HCT116 (cell line): ENCODE results near the gene CENPF. TPM values are rescaled to one million over a fixed set of nuclear protein-coding genes. Genes with fewer than 3 reads are reported as not detected.

Source experiments
- ATAC-seq: fragments of 200-7000 bp; cut with Tn5 transposase; 2 replicates; pipeline ENCODE4 v1.9.1; 2020; ENCODE audit warnings: mild to moderate bottlenecking, moderate library complexity
- BruUV-seq: library from RNA; stranded (reverse); fragments of 400-500 nt; replicated peaks from 2 replicates; lab custom pipeline; 2021; lab: Mats Ljungman, UMichigan
- CTCF ChIA-PET: fragments of 300-600 bp; sonication (Branson Sonifier 250); formaldehyde crosslinking; loops from one replicate; lab custom pipeline; 2021; ENCODE audit warnings: antibody characterized with exemption; lab: Charles Lee
- POLR2A ChIA-PET: fragments of 300-600, 350-600 bp; sonication (Branson Sonifier 250); formaldehyde crosslinking; loops from one replicate; lab custom pipeline; 2021; ENCODE audit warnings: antibody characterized with exemption; lab: Charles Lee
- RAD21 ChIA-PET, 2 experiments: fragments of 300-600 bp; sonication (Branson Sonifier 250); formaldehyde crosslinking; loops; one replicate each; lab custom pipeline; 2023; ENCODE audit warnings: low total read pairs in 2 of 2; ENCODE audit not compliant: uncharacterized antibody in 2 of 2, unreplicated experiment in 2 of 2, low non-redundant PET in 1 of 2; lab: Charles Lee
- DNase-seq: peaks from one replicate; pipeline ENCODE4 v3.0.0-alpha.2; 2010; ENCODE audit warnings: low read depth, low spot score
- H2AFZ ChIP-seq: fragments of 200-600 bp; shearing (Covaris generic), sonication (generic); 2 replicates; pipeline ENCODE4 v1.6.1; 2017; ENCODE audit warnings: low read depth, mixed run types, mixed read lengths, antibody characterized with exemption, low read length; ENCODE audit not compliant: poor library complexity, severe bottlenecking
- H3K27ac ChIP-seq: 2 replicates; pipeline ENCODE4 v1.5.1; 2012; ENCODE audit warnings: low read depth, low read length
- H3K27me3 ChIP-seq: fragments of 200-600 bp; sonication (generic); 2 replicates; pipeline ENCODE4 v1.6.1; 2016; ENCODE audit warnings: mixed run types, low read length, mixed read lengths; ENCODE audit not compliant: insufficient read depth
- H3K36me3 ChIP-seq, 2 experiments: fragments of 200-500 bp in 1 of 2; fragments of 200-600 bp in 1 of 2; sonication (Bioruptor generic) in 1 of 2; sonication (generic) in 1 of 2; 2 replicates each; pipeline versions ENCODE4 v1.5.1 to v1.6.1; 2014 to 2016; ENCODE audit warnings: low read length in 2 of 2, inconsistent platforms in 1 of 2, mixed read lengths in 1 of 2, mixed run types in 1 of 2; ENCODE audit not compliant: insufficient read depth in 2 of 2, control insufficient read depth in 1 of 2
- H3K4me1 ChIP-seq, 2 experiments: fragments of 200-600 bp in 1 of 2; sonication (generic) in 1 of 2; 2 replicates each; pipeline versions ENCODE4 v1.5.1 to v1.6.1; 2012 to 2017; ENCODE audit warnings: low read length in 2 of 2, inconsistent platforms in 1 of 2, mild to moderate bottlenecking in 1 of 2, mixed read lengths in 1 of 2, mixed run types in 1 of 2, moderate library complexity in 1 of 2; ENCODE audit not compliant: insufficient read depth in 2 of 2, control insufficient read depth in 1 of 2
- H3K4me2 ChIP-seq: fragments of 200-600 bp; sonication (generic); 2 replicates; pipeline ENCODE4 v1.6.1; 2017; ENCODE audit warnings: mixed run types, low read length, mixed read lengths
- H3K4me3 ChIP-seq, 2 experiments: fragments of 200-600 bp in 1 of 2; sonication (generic) in 1 of 2; replicated peaks in 1 of 2; 2 replicates each; pipeline ENCODE4 v1.5.1; 2011 to 2016; ENCODE audit warnings: low read length in 2 of 2, control low read depth in 1 of 2, low read depth in 1 of 2, mild to moderate bottlenecking in 1 of 2, mixed read lengths in 1 of 2, mixed run types in 1 of 2
- H3K79me2 ChIP-seq: fragments of 200-600 bp; sonication (generic); 2 replicates; pipeline ENCODE4 v1.6.1; 2017; ENCODE audit warnings: mild to moderate bottlenecking, mixed run types, low read length, moderate library complexity, mixed read lengths; ENCODE audit not compliant: insufficient read depth
- H3K9ac ChIP-seq: fragments of 200-600 bp; sonication (generic); 2 replicates; pipeline ENCODE4 v1.6.1; 2016; ENCODE audit warnings: low read length, mixed read lengths
- H3K9me2 ChIP-seq: fragments of 200-600 bp; sonication (generic), shearing (Covaris generic); 2 replicates; pipeline ENCODE4 v1.6.1; 2017; ENCODE audit warnings: mixed run types, mild to moderate bottlenecking, moderate library complexity; ENCODE audit not compliant: insufficient read depth
- H3K9me3 ChIP-seq, 2 experiments: fragments of 200-500 bp in 1 of 2; fragments of 200-600 bp in 1 of 2; sonication (Bioruptor generic) in 1 of 2; sonication (generic) in 1 of 2; 2 replicates each; pipeline ENCODE4 v1.6.1; 2014 to 2017; ENCODE audit warnings: low read length in 2 of 2, mixed read lengths in 2 of 2, inconsistent platforms in 1 of 2, low read depth in 1 of 2, mild to moderate bottlenecking in 1 of 2, mixed run types in 1 of 2, moderate library complexity in 1 of 2; ENCODE audit not compliant: control insufficient read depth in 1 of 2, insufficient read depth in 1 of 2
- H4K20me1 ChIP-seq: fragments of 200-600 bp; sonication (generic), shearing (Covaris generic); 2 replicates; pipeline ENCODE4 v1.6.1; 2017; ENCODE audit warnings: mixed run types, mild to moderate bottlenecking, moderate library complexity; ENCODE audit not compliant: insufficient read depth
- CBX3 ChIP-seq: IDR thresholded peaks from 2 replicates; pipeline ENCODE4 v1.6.1; 2012; ENCODE audit warnings: low read depth
- CTCF ChIP-seq, 3 experiments: fragments of 200-600 bp in 1 of 3; sonication (generic) in 1 of 3; IDR thresholded peaks in 2 of 3; conservative IDR thresholded peaks in 1 of 3; 2 replicates each; pipeline ENCODE4 v1.5.1; 2012 to 2017; ENCODE audit warnings: low read depth in 2 of 3, low read length in 2 of 3, antibody characterized with exemption in 1 of 3, borderline replicate concordance in 1 of 3, control low read depth in 1 of 3, mild to moderate bottlenecking in 1 of 3, mixed read lengths in 1 of 3, mixed run types in 1 of 3, moderate library complexity in 1 of 3; ENCODE audit not compliant: insufficient read depth in 1 of 3
- ELF1 ChIP-seq: IDR thresholded peaks from 2 replicates; pipeline ENCODE4 v1.6.1; 2012; ENCODE audit warnings: low read depth, borderline replicate concordance
- FOSL1 ChIP-seq: IDR thresholded peaks from 2 replicates; pipeline ENCODE4 v1.6.1; 2012; ENCODE audit warnings: low read depth
- JUND ChIP-seq: IDR thresholded peaks from 2 replicates; pipeline ENCODE4 v1.6.1; 2012
- MAX ChIP-seq: IDR thresholded peaks from 2 replicates; pipeline ENCODE4 v1.6.1; 2012
- POLR2A ChIP-seq: IDR thresholded peaks from 2 replicates; pipeline ENCODE4 v1.7.0; 2011; ENCODE audit warnings: borderline replicate concordance; ENCODE audit not compliant: insufficient read depth, insufficient read length; ENCODE audit errors: extremely low read depth
- SIN3A ChIP-seq: IDR thresholded peaks from 2 replicates; pipeline ENCODE4 v1.6.1; 2012; ENCODE audit warnings: low read depth
- SP1 ChIP-seq: IDR thresholded peaks from 2 replicates; pipeline ENCODE4 v1.6.1; 2012; ENCODE audit warnings: low read depth
- SRF ChIP-seq: IDR thresholded peaks from 2 replicates; pipeline ENCODE4 v1.6.1; 2012; ENCODE audit warnings: low read depth
- TCF7L2 ChIP-seq: IDR thresholded peaks from 2 replicates; pipeline ENCODE4 v1.7.0; 2011; ENCODE audit warnings: borderline replicate concordance, inconsistent platforms; ENCODE audit not compliant: insufficient read depth, insufficient read length; ENCODE audit errors: extremely low read depth
- ZBTB33 ChIP-seq: IDR thresholded peaks from 2 replicates; pipeline ENCODE4 v1.6.1; 2011; ENCODE audit warnings: mild to moderate bottlenecking, low read length, moderate library complexity; ENCODE audit not compliant: insufficient replicate concordance; ENCODE audit errors: extremely low read depth
- ZNF274 ChIP-seq: fragments of 200-500 bp; sonication (Bioruptor generic); IDR thresholded peaks from 2 replicates; pipeline ENCODE4 v1.6.1; 2014; ENCODE audit warnings: mild to moderate bottlenecking, low read depth, low read length, inconsistent platforms
- intact Hi-C: fragments of 100-400 bp; cut with micrococcal nuclease; formaldehyde crosslinking; loops from 2 replicates; pipeline ENCODE4 v1.10.0; 2022
- total RNA-seq: library from RNA; stranded (reverse); gene quantifications from one replicate; pipeline ENCODE4 v1.2.1, GENCODE V29; 2021; ENCODE audit not compliant: unreplicated experiment

CENPF gene
- total RNA-seq, 1 experiment from 2014 or later = 120 TPM

- no peaks in the 10 kb centered on the region for H3K36me3 ChIP-seq
- H4K20me1 ChIP-seq = no peaks in the 10 kb centered on the region
- CTCF ChIA-PET = no interaction called here
- no peaks in the 10 kb centered on the region for H3K4me1 ChIP-seq
- no TSS peak for BruUV-seq
- H3K9me2 ChIP-seq = no peaks in the 10 kb centered on the region
- H3K9ac ChIP-seq = no peak overlapping the region
- no peak overlapping the region for H3K4me3 ChIP-seq
- H3K9me3 ChIP-seq = no peaks in the 10 kb centered on the region
- RAD21 ChIA-PET = no interaction called here
- no peaks in the 10 kb centered on the region for H3K79me2 ChIP-seq
- H2AFZ ChIP-seq = no peak overlapping the region
- POLR2A ChIA-PET = no interaction called here
- H3K27me3 ChIP-seq = no peaks in the 10 kb centered on the region
- H3K27ac ChIP-seq = no peak overlapping the region
- ATAC-seq (no peak), DNase-seq (no peak)
- intact Hi-C loops = no loop called here
- TF ChIP-seq SP1 (no peak), ZNF274 (no peak), ELF1 (no peak), SRF (no peak), JUND (no peak), CTCF (IDR thresholded peaks at IDR 0.05 in 2 of 3, conservative IDR thresholded peaks at IDR 0.05 in 1 of 3; ENCODE audit: borderline replicate concordance in 1 of 3, insufficient read depth in 1 of 3, low read depth in 2 of 3, low read length in 2 of 3) (no peak), ZBTB33 (no peak), CBX3 (no peak), POLR2A (no peak), FOSL1 (no peak), SIN3A (no peak), MAX (no peak), TCF7L2 (no peak)
- H3K4me2 ChIP-seq = no peak overlapping the region
Observed at GRCh38 chr1:214700437-214700836, 97.4 kb downstream of the CENPF start.
